Activated effector memory CD4-positive, alpha-beta T cell treated with anti-CD3 and anti-CD28 coated beads, Interleukin-2, amount 50 U/mL, for 16 hours (primary cell): ENCODE results near the gene CEP85.

ENCODE experiments used
- DNase-seq: peaks from one replicate; pipeline ENCODE4 v3.0.0-alpha.2; 2020

The CEP85 gene, protein sequence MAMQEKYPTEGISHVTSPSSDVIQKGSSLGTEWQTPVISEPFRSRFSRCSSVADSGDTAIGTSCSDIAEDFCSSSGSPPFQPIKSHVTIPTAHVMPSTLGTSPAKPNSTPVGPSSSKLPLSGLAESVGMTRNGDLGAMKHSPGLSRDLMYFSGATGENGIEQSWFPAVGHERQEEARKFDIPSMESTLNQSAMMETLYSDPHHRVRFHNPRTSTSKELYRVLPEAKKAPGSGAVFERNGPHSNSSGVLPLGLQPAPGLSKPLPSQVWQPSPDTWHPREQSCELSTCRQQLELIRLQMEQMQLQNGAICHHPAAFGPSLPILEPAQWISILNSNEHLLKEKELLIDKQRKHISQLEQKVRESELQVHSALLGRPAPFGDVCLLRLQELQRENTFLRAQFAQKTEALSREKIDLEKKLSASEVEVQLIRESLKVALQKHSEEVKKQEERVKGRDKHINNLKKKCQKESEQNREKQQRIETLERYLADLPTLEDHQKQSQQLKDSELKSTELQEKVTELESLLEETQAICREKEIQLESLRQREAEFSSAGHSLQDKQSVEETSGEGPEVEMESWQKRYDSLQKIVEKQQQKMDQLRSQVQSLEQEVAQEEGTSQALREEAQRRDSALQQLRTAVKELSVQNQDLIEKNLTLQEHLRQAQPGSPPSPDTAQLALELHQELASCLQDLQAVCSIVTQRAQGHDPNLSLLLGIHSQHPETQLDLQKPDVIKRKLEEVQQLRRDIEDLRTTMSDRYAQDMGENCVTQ

DNA sequence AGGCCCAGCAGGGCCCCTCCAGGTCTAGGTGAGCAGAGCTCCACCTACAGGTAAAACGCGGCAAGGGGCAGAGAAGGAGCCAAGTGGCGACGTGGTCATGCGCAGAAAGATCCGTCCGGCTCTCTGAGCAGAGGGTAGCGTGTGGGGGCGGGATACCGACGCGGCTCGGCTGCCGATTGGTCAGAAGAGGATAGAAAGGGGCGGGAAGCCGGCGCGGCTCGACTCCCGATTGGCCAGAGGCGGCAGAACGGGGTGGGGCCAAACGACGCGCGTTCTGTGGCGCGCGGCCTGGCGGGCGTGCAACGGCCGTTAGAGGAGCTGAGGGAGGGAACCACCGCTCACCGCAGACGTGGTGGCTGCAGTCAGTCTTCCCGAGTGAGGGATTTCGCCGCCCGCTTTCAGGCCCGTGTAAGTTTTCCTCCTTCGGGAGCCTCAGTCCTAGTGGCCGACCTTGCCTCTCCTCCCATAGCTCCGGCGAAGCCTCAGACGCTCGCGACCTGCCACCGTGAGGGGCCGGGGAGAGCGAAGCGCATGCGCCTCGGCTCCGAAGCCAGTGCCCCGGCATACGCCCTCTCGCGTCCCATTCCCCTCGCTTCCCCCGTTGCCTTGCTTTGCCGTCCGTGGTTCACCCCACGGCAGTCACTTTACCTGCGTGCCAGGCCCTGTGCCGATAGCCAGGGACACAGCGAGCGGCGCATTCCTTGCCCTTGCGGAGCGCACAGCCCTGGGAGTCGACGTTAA is at the start of gene CEP85:
Gene CEP85, plus strand, starts transcription at position 298 of the 741 bp plus-strand sequence. CDS start 5,584 bp downstream, outside the sequence.
- DNase-seq = peak; percentile 99

DNA sequence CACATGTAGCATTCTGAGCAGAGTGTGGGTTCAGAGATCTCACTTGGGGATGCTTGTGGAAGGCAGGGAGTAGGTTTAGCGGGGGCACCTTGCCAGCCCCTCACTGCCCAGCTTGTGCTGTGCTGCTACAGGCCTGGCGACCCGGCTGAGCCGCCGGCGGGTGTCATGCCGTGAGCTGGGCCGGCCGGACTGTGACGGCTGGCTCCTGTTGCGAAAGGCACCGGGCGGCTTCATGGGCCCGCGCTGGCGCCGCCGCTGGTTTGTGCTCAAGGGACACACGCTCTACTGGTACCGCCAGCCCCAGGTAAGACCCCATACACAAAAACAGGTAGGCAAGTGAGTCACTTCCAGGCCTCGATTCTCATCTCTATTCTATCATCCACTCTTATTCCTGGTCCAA is 49.1 kb upstream of the CEP85 start:
- no peak for DNase-seq

DNA sequence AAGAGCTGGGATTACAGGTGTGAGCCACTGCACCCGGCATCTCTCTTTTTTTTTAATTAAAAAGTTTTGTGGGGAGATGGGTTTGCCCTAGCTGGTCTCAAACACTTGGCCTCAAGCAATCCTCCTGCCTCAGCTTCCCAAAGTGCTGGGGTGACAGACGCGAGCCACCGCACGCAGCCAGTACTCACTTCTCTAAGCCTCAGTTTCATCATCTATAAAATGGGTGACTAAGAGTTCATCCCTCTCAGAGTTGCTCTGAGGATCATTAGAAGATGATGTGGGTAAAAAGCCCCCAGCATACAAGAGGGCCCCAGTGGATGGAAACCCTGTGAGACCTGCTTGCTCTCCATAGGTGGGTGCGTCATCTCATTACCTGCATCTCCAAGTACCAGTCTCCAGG is 46.1 kb upstream of the CEP85 start:
- DNase-seq = no peak

DNA sequence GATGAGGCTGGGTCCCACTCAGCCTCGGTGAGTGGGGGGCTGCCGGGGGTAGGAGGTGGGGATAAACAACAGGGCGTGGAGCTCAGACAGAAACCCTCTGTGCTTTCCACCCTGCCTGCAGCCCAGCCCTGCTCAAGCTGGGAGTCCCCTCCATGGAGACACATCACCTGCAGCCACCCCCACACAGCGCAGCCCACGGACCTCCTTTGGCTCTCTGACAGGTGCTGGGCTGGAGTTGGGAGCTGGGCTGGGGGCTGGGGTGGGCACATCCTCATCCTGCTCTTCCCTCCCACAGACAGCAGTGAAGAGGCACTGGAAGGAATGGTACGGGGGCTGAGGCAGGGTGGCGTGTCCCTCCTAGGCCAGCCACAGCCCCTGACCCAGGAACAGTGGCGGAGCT is 45.5 kb upstream of the CEP85 start:
- no peak for DNase-seq

DNA sequence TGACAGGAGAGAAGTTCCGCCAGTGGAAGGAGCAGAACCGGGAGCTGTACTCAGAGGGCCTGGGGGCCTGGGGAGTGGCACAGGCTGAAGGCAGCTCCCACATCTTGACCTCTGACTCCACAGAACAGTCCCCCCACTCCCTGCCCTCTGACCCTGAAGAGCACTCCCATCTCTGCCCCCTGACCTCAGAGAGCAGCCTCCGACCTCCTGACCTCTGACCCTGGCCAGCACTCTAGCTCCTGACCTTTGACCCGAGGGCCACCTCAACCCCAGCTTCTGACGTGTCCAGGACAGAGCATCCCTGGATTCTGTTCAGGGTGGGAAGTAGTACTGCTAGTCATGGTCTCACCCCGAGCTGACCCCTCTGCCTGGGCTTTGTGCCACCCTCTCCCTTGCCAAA is 44.7 kb upstream of the CEP85 start:
- DNase-seq = no peak

DNA sequence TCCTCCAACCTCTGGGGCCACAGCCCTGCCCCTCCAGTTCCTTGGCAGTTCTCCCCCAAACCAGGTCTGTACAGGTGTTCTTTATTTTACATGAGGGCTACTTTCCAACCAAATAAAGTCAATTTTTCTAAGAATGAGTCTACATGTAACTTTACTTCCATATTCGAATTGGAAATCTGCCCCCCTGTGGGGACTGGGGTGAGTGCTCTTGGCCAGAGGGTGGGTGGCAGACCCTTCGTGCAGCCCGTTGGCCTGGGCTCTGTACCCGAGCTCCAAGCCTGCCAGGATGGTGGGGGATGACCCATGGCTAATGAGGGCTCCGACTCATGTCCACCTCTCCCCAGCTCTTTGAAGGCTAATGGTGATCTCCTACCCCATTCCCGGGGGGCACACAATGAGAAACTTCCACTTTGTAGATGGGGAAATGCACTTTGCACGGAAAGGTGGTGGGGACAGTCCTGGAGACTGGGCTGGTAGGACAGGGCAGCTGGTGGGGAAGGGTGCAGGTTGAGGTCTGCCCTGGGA is 44.2 kb upstream of the CEP85 start:
- no peak for DNase-seq

DNA sequence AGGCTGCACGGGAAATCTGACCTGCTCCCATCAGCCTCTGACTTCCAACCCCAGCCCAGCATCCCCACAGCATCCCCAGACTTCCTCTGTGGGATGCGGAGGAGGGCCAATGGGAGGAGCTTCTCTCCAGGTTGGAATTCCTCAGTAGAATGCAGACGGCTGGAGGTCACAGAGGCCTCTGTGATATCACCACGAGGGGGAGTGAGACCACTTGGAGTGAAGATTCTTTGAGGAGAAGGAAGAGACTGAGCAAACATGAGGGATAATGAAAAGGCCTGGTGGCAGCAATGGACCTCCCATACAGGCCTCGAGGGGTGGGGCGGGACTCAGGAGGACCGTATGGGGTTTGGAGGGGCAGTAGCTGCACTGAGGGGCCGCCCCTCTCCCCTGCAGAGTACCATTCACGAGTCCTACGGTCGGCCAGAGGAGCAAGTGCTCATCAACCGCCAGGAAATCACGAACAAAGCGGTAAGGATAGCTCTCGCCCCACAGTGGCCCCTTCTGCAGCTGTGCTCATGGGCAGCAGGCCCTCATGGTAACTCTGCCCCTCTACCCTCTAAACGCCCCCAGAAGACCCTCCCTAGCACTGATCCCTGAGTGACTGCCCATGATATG is 43.5 kb upstream of the CEP85 start, which contains the start of gene CATSPER4:
Gene CATSPER4, plus strand, starts transcription at position 230 of the 615 bp plus-strand sequence. Its CDS starts 26 bp downstream, at position 256.
- no peak for DNase-seq

DNA sequence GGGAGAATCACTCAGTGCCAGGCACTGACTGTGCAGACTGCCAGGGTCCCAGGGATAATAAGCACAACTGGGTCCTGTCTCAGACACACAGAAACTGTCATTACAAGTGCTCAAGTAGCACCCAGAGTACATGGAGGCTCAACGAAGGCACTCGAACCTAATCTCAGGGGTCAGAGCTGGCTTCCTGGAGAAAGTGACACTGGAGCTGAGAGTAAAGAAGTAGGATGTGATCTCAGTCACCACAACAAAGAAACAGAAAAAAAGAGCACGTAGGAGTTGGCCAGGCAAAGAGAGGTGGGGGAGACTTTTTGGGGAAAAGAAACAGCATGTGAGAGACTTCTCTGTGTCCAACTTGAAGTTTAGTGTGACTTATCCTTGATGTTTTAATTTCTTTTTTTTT is 42.3 kb upstream of the CEP85 start:
- no peak for DNase-seq

DNA sequence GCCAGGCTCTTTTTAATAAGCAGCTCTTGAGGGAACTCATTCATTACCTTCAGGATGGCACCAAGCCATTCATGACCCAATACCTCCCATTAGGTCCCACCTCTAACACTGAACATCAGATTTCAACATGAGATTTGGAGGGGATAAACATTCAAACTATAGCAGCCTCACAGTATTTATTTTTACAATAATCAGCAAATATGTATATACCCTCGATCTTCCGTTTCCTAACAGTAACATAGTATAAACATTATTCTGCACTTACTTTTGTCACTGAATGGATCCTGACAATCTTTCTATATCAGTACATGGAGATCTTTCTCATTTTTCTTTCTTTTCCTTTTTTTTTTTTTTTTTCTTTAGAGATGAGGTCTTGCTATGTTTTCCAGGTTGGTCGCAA is 38.2 kb upstream of the CEP85 start:
- DNase-seq = no peak

DNA sequence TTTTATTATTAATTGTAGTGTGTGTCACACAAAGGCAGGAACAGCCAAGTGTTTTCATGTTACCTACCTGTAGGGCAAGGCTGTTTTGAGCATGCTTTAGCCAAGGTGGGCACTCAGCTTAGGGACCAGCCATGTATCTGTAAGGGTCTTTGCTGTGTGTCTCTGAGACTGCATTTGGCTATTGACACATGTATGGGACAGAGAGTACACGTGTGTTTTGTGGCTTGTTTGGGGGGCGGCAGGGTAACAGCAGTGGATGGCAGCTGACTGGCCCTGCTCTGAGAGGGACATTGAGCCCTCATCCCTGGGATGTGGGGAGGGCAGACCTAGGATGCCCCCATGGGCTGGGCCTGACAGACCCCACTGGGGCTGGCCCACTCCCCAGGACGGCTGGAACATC is 36.7 kb upstream of the CEP85 start:
- no peak for DNase-seq

DNA sequence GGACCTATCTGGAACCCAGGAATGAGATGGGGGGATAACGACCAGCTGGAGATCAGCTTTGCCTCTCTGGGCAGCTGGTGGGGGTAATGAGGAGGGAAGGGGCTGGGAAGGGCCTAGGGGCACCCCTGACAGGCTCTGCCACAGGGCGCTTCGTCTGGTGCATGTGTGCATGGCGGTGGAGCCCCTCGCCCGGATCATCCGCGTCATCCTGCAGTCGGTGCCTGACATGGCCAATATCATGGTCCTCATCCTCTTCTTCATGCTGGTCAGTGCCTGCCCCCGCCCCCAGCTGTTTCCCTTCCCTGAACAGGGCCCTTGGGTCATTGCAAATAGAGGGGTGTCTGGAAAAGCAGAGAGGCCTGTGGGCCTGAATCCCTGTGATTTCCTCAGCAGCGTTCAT is 36.2 kb upstream of the CEP85 start:
- no peak for DNase-seq

DNA sequence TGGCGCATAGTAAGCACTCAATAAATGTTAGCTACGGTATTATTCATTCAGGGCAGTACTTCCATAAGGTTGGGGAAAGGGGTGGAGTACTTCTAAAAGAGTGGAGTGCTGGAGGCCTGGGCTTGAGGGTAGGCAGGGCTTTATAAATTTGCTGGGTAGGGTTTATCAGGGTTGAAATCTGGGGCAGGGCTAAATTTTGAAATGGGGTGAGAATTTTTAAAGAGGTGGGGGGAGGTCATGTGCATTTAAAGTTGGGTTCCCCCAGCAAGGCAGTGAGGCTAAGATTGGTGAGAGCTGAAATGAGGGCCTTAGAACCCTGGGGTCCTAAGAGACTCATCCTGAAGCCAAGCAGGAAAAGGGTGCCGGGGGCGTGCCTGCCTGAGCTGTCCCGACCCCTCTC is 33.6 kb upstream of the CEP85 start:
- DNase-seq = no peak

DNA sequence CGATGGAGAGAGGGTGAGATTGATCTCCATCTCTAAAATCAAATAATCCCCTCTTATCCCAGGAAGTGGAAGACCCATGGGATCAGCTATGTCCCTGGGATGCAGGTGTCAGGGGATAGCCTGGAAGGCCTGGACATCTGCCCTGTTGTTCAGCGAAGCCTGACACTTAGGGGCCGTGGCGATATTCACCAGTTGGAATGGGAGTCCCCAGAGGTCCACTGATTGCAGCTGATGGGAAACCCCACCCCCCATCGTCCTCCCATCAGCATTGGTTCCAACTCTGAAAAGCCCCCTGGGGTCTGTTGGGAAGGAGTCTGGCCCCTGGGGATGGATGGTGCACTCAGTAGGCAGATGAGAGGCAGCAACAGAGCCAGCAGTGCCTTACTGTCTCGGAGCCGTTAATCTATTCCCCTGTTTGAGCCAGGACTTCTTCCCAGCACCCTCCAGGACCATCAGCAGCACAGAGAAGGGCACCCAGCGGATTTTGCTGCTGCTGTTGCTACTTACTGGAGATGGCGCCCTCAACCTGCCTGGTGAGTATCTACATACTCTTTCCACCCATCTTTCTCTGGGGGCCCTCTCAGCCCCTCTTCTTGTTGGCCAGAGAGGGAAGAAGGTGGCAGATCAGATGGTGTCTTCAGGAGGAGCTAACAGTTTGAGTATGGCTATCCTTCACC is 30.2 kb upstream of the CEP85 start:
- no peak for DNase-seq

DNA sequence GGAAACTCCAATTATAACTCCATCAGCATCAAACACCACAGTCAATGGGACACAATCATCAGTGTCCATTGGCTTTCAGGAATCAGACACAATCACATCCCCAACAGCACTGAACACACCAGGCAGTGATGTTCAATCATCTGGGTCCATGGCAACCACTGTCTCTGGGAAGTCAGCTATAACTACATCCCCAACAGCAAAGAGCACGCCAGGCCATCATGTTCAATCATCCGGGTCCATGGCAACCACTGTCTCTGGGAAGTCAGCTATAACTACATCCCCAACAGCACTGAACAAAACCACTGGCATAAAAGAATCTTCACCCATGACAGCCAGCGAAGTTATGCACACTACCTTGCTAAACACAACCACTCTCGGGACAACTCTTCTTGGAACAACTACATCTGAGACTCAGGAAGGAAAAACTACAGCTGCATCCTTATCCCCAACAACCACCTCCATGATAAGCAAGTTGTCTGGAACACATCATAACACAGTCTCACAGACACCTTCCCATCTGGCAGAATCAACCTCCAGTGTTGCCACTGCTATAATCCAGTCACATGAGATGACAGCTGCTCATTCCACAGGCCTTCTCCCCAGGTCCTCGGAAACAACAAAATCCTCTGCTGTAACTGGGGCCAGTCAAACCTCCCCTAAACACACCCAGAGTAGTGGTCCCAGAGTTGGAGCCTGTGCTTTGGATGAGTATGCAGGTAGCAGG is 23.7 kb upstream of the CEP85 start:
- DNase-seq = no peak

DNA sequence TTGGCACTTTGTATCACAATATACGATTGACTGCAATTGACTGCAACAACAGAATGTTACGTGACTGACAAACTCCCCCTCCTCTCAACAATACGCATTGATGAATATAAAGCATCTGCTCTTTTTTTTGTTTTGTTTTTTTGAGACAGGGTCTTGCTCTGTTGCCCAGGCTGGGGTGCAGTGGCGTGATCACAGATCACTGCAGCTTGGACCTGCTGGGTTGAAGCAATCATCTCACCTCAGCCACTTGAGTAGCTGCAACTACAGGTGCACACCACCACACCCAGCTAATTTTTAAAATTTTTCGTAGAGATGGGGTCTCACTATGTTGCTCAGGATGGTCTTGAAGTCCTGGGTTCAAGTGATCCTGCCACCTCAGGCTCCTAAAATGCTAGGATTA is 21.3 kb upstream of the CEP85 start:
- no peak for DNase-seq

DNA sequence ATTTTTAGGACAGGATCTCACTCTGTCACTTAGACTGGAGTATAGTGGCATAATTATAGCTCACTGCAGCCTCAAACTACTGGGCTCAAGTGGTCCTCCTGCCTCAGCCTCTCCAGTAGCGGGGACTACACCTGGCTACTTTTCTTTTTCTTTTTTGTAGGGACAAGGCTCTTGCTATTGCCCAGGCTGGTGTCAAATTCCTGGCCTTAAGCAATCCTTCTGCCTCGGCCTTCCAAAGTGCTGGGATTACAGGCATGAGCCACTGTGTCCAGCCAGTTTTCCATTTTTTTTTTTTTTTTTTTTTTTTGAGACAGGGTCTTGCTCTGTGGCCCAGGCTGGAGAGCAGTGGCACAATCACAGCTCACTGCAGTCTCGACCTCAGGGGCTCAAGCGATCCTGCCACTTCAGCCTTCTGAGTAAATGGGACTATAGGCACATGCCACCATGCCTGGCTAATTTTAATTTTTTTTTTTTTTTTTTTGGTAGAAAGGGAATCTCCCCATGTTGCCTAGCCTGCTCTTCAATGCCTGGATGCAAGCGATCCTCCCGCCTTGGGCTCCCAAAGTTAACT is 20.6 kb upstream of the CEP85 start:
- peak; percentile 16 for DNase-seq

DNA sequence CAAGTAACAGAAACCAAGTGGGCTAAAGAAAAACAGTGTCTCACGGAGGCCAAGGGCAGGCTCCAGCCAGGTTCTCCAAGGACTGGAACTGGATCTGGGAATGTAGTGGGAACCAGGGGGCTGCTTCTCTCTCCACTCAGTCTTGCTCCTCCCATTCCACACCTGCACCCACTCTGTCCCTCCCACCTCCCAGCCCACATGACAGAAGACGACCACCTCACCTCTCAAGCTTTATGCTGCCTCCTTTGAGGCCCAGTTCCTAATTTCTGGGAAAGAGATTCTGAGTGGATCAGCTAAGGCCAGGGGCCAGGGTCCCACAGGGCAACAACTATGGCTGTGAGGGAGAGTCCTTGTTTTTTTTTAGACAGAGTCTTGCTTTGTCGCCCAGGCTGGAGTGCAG is 18.8 kb upstream of the CEP85 start:
- DNase-seq = no peak

DNA sequence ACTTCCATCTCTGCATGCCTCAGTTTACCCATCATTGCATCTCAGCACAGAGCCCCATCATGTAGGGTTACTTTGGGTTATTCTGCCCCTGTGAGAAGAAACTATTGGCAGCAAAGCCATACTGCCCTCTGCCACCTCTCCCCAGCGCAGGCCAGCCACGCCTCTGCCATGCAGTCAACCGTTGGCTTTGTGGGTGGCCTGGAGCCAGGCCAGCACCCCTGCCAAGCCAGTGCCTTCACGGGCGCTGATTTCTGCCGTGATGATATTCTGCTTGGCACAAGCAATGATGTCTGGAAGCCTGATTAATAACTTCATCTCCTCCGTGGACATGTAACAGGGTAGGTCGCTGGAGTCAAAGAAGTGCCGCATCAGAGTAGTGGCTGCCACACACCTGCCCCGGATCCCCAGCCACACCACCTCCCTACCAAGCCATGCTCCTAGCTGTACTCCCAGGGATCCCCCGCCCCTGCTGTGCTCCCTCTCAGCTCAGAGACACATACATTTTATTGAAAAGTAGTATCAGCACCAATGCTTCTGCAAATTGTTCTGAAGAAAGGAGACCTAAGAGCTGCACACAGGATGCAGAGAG is 15.0 kb upstream of the CEP85 start:
- DNase-seq = no peak

DNA sequence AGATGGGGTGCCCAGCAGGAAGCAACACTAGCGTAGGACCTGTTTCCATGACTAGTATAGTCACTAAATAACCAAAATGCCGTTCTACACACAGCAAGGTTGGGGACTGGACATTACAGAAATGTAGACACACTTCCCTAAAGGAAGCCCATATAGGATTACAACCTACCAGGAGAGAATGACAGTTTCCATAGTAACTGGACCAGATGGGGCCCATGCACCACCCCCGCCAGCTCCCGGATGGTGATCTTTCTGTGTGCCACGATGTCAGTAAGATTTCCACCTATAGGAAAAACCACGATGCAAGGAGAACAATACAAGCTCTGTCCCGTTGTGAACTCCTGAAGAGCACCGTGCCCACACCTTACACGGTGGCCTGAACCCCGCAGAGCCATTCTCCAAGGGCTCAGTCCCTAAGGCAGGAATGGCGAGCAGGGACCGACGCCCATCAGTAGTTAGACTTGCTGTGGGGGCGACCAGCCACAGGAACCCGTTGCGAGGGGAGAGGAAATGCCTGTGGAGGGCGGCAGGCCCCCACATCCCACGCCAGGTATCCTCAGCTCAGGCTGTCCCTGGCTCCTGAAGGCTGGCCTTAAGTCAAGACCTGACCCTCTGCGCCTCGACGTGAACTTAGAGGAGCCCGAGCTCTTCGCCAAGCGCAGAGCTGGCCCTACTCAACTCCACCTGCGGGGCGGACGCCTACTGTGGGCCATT is 13.6 kb upstream of the CEP85 start:
- DNase-seq = no peak

DNA sequence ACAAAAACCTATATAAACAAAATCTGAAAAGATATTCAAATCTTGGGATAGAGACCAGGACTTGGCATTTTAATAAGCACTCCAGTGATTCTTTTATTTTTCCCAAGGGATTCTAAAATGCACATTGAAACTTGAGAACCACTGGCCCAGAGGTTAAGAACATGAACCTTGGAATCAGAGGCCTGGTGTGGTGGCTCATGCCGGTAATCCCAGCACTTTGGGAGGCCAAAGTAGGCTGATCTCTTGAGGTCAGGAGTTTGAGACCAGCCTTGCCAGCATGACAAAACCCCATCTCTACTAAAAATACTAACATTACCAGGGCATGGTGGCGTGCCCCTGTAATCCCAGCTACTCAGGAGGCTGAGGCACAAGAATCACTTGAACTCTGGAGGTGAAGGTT is 12.9 kb upstream of the CEP85 start:
- no peak for DNase-seq
